GM23338 (cell line): ENCODE data around the gene FNDC3B. TPM values are rescaled to one million over a fixed set of nuclear protein-coding genes. Genes with fewer than 3 reads are reported as not detected.

Experiments used
- ATAC-seq: fragments of 200-7000 bp; cut with Tn5 transposase; 3 replicates; pipeline ENCODE4 v1.9.1; 2020
- DNase-seq: peaks from one replicate; pipeline ENCODE4 v3.0.0-alpha.2; 2015; ENCODE audit warnings: low spot score
- H2AFZ ChIP-seq: fragments of 200-600 bp; sonication (generic); 2 replicates; pipeline ENCODE4 v1.8.0; 2016; ENCODE audit warnings: antibody characterized with exemption, mild to moderate bottlenecking, moderate library complexity
- H3F3A ChIP-seq: fragments of 200-600 bp; sonication (generic); replicated peaks from 2 replicates; pipeline ENCODE4 v1.8.0; 2017; ENCODE audit warnings: antibody characterized with exemption, mixed run types, low read depth
- H3K27ac ChIP-seq: fragments of 200-600 bp; sonication (generic); 2 replicates; pipeline ENCODE4 v1.6.1; 2016; ENCODE audit warnings: low read depth
- H3K27me3 ChIP-seq: fragments of 200-600 bp; sonication (generic); 2 replicates; pipeline ENCODE4 v1.8.0; 2016; ENCODE audit warnings: mild to moderate bottlenecking, mixed run types, moderate library complexity; ENCODE audit not compliant: insufficient read depth
- H3K36me3 ChIP-seq: fragments of 200-600 bp; sonication (generic); 2 replicates; pipeline ENCODE4 v1.8.0; 2016; ENCODE audit warnings: mild to moderate bottlenecking; ENCODE audit not compliant: insufficient read depth
- H3K4me1 ChIP-seq: fragments of 200-600 bp; sonication (generic); 2 replicates; pipeline ENCODE4 v1.8.0; 2016; ENCODE audit warnings: mild to moderate bottlenecking, moderate library complexity; ENCODE audit not compliant: insufficient read depth
- H3K4me2 ChIP-seq: fragments of 200-600 bp; sonication (generic); 2 replicates; pipeline ENCODE4 v1.7.1; 2017; ENCODE audit warnings: mixed run types
- H3K4me3 ChIP-seq: fragments of 200-600 bp; sonication (generic); 2 replicates; pipeline ENCODE4 v1.6.1; 2016; ENCODE audit warnings: mixed run types
- H3K79me2 ChIP-seq: fragments of 200-600 bp; sonication (generic); replicated peaks from 2 replicates; pipeline ENCODE4 v1.8.0; 2017; ENCODE audit warnings: mild to moderate bottlenecking; ENCODE audit not compliant: insufficient read depth
- H3K9me2 ChIP-seq: fragments of 200-600 bp; sonication (generic); 2 replicates; pipeline ENCODE4 v1.8.0; 2017; ENCODE audit not compliant: insufficient read depth
- H4K20me1 ChIP-seq: fragments of 200-600 bp; sonication (generic); replicated peaks from 2 replicates; pipeline ENCODE4 v1.8.0; 2017; ENCODE audit warnings: mild to moderate bottlenecking; ENCODE audit not compliant: insufficient read depth
- H3K27ac Mint-ChIP-seq: 2 replicates; pipeline ENCODE4 v1.8.0; 2020; ENCODE audit warnings: inconsistent platforms, mild to moderate bottlenecking, moderate library complexity, mixed read lengths
- H3K27me3 Mint-ChIP-seq: 3 replicates; pipeline ENCODE4 v1.8.0; 2022; ENCODE audit warnings: low read depth, mild to moderate bottlenecking, moderate library complexity, mixed read lengths, inconsistent platforms; ENCODE audit not compliant: insufficient read depth, poor library complexity
- H3K36me3 Mint-ChIP-seq: 3 replicates; pipeline ENCODE4 v1.8.0; 2021; ENCODE audit warnings: low read depth, mild to moderate bottlenecking, inconsistent platforms, moderate library complexity, mixed read lengths
- H3K4me1 Mint-ChIP-seq: 3 replicates; pipeline ENCODE4 v1.8.0; 2020; ENCODE audit warnings: mild to moderate bottlenecking, inconsistent platforms, mixed read lengths
- H3K4me3 Mint-ChIP-seq: 3 replicates; pipeline ENCODE4 v1.8.0; 2021; ENCODE audit warnings: moderate library complexity, mild to moderate bottlenecking, inconsistent platforms, mixed read lengths
- H3K9me3 Mint-ChIP-seq: 3 replicates; pipeline ENCODE4 v1.8.0; 2020; ENCODE audit warnings: moderate library complexity, mild to moderate bottlenecking, inconsistent platforms, mixed read lengths
- CREB1 ChIP-seq: fragments of 250-450 bp; sonication (Bioruptor Pico); IDR thresholded peaks from 2 replicates; pipeline ENCODE4 v1.5.0; 2020; ENCODE audit warnings: low read depth, mild to moderate bottlenecking, moderate library complexity
- CTCF ChIP-seq, 2 experiments: fragments of 200-600 bp in 1 of 2; sonication (generic) in 1 of 2; conservative IDR thresholded peaks; 2 replicates each; pipeline versions ENCODE4 v1.5.1 to v1.6.1; 2016 to 2017; ENCODE audit warnings: antibody characterized with exemption in 2 of 2, low read depth in 2 of 2, mild to moderate bottlenecking in 2 of 2, moderate library complexity in 1 of 2
- ETS1 ChIP-seq: IDR thresholded peaks from 2 replicates; pipeline ENCODE4 v1.6.1; 2016; ENCODE audit warnings: antibody characterized with exemption
- EZH2 ChIP-seq: fragments of 200-600 bp; sonication (generic); IDR thresholded peaks from one replicate; pipeline ENCODE4 v1.8.0; 2017; ENCODE audit warnings: antibody characterized with exemption, mild to moderate bottlenecking, low read depth; ENCODE audit not compliant: unreplicated experiment
- EZH2phosphoT487 ChIP-seq: fragments of 200-600 bp; sonication (generic); IDR thresholded peaks from one replicate; pipeline ENCODE4 v1.8.1; 2018; ENCODE audit warnings: antibody characterized with exemption; ENCODE audit not compliant: unreplicated experiment
- JUNB ChIP-seq: IDR thresholded peaks from one replicate; pipeline ENCODE4 v1.6.1; 2016; ENCODE audit warnings: antibody characterized with exemption; ENCODE audit not compliant: unreplicated experiment
- NANOG ChIP-seq: IDR thresholded peaks from 2 replicates; pipeline ENCODE4 v1.6.1; 2016; ENCODE audit warnings: antibody characterized with exemption, borderline replicate concordance
- POLR2AphosphoS5 ChIP-seq: IDR thresholded peaks from 2 replicates; pipeline ENCODE4 v1.6.1; 2016; ENCODE audit warnings: antibody characterized with exemption, low read depth
- STAT1 ChIP-seq: IDR thresholded peaks from one replicate; pipeline ENCODE4 v1.6.1; 2016; ENCODE audit warnings: antibody characterized with exemption; ENCODE audit not compliant: unreplicated experiment
- ZNF114 ChIP-seq: fragments of 250-450 bp; sonication (Bioruptor Pico); IDR thresholded peaks from 2 replicates; pipeline ENCODE4 v1.5.0; 2020; ENCODE audit warnings: mild to moderate bottlenecking, moderate library complexity
- ZNF331 ChIP-seq: fragments of 250-450 bp; sonication (Bioruptor Pico); IDR thresholded peaks from 2 replicates; pipeline ENCODE4 v1.5.0; 2020; ENCODE audit warnings: low read depth, mild to moderate bottlenecking, moderate library complexity
- polyA plus RNA-seq: library from polyadenylated mRNA; unstranded; fragments of >200 nt; fragmentation: Nextera tagmentation; extraction: Ambion mirVana; gene quantifications from 2 replicates; pipeline ENCODE4 v1.2.1, GENCODE V29; 2016
- total RNA-seq: library from RNA; depleted of rRNA; stranded (reverse); fragments of >200 nt; shearing (Covaris generic); gene quantifications from 2 replicates; pipeline ENCODE4 v1.2.3, GENCODE V29; 2014
- TF ChIP-seq, protein P1 (sequence below): fragments of 250-450 bp; sonication (Bioruptor Pico); IDR thresholded peaks from 2 replicates; pipeline ENCODE4 v1.5.0; 2020; ENCODE audit warnings: mild to moderate bottlenecking, moderate library complexity
- TF ChIP-seq, protein P2 (sequence below): IDR thresholded peaks from one replicate; pipeline ENCODE4 v1.6.1; 2018; ENCODE audit warnings: antibody characterized with exemption; ENCODE audit not compliant: unreplicated experiment

FNDC3B gene
- total and polyA plus RNA-seq, 2 experiments from 2014 or later: 19.1 to 55.4 TPM

- H3K4me2 ChIP-seq: no peak overlapping the region
- Mint-ChIP-seq H3K9me3 (no peaks in the 10 kb centered on the region), H3K36me3 (peaks cover 28% of the 10 kb centered on the region), H3K27me3 (no peaks in the 10 kb centered on the region), H3K27ac (no peak overlapping the region; the same call in 1 of the 2 replicates), H3K4me1 (peaks cover 64% of the 10 kb centered on the region), H3K4me3 (no peak overlapping the region)
- DNase-seq (no peak), ATAC-seq (no peak)
- no peaks in the 10 kb centered on the region for H3K36me3 ChIP-seq
- no peak overlapping the region for H3K27ac ChIP-seq
- H3K27me3 ChIP-seq: no peaks in the 10 kb centered on the region
- no peak overlapping the region for H2AFZ ChIP-seq
- peaks cover 47% of the 10 kb centered on the region for H3K79me2 ChIP-seq
- TF ChIP-seq POLR2AphosphoS5 (no peak), CTCF (conservative IDR thresholded peaks at IDR 0.05; ENCODE audit: low read depth in 2 of 2) (no peak), CREB1 (CRISPR knock-in tag) (no peak), JUNB (no peak), EZH2phosphoT487 (no peak), ETS1 (no peak), EZH2 (no peak), STAT1 (no peak), ZNF114 (CRISPR knock-in tag) (no peak), NANOG (no peak), ZNF331 (CRISPR knock-in tag) (no peak)
- TF ChIP-seq, protein P1, sequence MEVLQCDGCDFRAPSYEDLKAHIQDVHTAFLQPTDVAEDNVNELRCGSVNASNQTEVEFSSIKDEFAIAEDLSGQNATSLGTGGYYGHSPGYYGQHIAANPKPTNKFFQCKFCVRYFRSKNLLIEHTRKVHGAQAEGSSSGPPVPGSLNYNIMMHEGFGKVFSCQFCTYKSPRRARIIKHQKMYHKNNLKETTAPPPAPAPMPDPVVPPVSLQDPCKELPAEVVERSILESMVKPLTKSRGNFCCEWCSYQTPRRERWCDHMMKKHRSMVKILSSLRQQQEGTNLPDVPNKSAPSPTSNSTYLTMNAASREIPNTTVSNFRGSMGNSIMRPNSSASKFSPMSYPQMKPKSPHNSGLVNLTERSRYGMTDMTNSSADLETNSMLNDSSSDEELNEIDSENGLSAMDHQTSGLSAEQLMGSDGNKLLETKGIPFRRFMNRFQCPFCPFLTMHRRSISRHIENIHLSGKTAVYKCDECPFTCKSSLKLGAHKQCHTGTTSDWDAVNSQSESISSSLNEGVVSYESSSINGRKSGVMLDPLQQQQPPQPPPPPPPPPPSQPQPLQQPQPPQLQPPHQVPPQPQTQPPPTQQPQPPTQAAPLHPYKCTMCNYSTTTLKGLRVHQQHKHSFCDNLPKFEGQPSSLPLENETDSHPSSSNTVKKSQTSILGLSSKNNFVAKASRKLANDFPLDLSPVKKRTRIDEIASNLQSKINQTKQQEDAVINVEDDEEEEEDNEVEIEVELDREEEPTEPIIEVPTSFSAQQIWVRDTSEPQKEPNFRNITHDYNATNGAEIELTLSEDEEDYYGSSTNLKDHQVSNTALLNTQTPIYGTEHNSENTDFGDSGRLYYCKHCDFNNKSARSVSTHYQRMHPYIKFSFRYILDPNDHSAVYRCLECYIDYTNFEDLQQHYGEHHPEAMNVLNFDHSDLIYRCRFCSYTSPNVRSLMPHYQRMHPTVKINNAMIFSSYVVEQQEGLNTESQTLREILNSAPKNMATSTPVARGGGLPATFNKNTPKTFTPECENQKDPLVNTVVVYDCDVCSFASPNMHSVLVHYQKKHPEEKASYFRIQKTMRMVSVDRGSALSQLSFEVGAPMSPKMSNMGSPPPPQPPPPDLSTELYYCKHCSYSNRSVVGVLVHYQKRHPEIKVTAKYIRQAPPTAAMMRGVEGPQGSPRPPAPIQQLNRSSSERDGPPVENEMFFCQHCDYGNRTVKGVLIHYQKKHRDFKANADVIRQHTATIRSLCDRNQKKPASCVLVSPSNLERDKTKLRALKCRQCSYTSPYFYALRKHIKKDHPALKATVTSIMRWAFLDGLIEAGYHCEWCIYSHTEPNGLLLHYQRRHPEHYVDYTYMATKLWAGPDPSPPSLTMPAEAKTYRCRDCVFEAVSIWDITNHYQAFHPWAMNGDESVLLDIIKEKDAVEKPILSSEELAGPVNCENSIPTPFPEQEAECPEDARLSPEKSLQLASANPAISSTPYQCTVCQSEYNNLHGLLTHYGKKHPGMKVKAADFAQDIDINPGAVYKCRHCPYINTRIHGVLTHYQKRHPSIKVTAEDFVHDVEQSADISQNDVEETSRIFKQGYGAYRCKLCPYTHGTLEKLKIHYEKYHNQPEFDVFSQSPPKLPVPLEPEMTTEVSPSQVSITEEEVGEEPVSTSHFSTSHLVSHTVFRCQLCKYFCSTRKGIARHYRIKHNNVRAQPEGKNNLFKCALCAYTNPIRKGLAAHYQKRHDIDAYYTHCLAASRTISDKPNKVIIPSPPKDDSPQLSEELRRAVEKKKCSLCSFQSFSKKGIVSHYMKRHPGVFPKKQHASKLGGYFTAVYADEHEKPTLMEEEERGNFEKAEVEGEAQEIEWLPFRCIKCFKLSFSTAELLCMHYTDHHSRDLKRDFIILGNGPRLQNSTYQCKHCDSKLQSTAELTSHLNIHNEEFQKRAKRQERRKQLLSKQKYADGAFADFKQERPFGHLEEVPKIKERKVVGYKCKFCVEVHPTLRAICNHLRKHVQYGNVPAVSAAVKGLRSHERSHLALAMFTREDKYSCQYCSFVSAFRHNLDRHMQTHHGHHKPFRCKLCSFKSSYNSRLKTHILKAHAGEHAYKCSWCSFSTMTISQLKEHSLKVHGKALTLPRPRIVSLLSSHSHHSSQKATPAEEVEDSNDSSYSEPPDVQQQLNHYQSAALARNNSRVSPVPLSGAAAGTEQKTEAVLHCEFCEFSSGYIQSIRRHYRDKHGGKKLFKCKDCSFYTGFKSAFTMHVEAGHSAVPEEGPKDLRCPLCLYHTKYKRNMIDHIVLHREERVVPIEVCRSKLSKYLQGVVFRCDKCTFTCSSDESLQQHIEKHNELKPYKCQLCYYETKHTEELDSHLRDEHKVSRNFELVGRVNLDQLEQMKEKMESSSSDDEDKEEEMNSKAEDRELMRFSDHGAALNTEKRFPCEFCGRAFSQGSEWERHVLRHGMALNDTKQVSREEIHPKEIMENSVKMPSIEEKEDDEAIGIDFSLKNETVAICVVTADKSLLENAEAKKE: no peak
- TF ChIP-seq, protein P2, sequence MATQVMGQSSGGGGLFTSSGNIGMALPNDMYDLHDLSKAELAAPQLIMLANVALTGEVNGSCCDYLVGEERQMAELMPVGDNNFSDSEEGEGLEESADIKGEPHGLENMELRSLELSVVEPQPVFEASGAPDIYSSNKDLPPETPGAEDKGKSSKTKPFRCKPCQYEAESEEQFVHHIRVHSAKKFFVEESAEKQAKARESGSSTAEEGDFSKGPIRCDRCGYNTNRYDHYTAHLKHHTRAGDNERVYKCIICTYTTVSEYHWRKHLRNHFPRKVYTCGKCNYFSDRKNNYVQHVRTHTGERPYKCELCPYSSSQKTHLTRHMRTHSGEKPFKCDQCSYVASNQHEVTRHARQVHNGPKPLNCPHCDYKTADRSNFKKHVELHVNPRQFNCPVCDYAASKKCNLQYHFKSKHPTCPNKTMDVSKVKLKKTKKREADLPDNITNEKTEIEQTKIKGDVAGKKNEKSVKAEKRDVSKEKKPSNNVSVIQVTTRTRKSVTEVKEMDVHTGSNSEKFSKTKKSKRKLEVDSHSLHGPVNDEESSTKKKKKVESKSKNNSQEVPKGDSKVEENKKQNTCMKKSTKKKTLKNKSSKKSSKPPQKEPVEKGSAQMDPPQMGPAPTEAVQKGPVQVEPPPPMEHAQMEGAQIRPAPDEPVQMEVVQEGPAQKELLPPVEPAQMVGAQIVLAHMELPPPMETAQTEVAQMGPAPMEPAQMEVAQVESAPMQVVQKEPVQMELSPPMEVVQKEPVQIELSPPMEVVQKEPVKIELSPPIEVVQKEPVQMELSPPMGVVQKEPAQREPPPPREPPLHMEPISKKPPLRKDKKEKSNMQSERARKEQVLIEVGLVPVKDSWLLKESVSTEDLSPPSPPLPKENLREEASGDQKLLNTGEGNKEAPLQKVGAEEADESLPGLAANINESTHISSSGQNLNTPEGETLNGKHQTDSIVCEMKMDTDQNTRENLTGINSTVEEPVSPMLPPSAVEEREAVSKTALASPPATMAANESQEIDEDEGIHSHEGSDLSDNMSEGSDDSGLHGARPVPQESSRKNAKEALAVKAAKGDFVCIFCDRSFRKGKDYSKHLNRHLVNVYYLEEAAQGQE: no peak
- no peaks in the 10 kb centered on the region for H3K9me2 ChIP-seq
- peaks cover 4% of the 10 kb centered on the region; the same call in 1 of the 2 replicates for H3F3A ChIP-seq
- H3K4me3 ChIP-seq: no peak overlapping the region
- H3K4me1 ChIP-seq: peaks cover 80% of the 10 kb centered on the region
- H4K20me1 ChIP-seq: no peaks in the 10 kb centered on the region
These were observed 95.0 kb downstream of the FNDC3B start for GRCh38 chr3:172134352-172134751.
